C4-2B (cell line): ENCODE data around the gene DNM3.
"Not testable (repeated sequence)": the region's sequence is repeated elsewhere in the genome, so short reads cannot be mapped to it uniquely, and the experiment has no call there.

Source experiments
- H3K27ac ChIP-seq: fragments of 450-650 bp; 2 replicates; pipeline ENCODE4 v1.5.1; 2017
- CTCF ChIP-seq: fragments of 450-650 bp; conservative IDR thresholded peaks from 2 replicates; pipeline ENCODE4 v1.5.1; 2017; ENCODE audit warnings: mild to moderate bottlenecking
- ZFX ChIP-seq: fragments of 450-650 bp; IDR thresholded peaks from 2 replicates; pipeline ENCODE4 v1.6.1; 2017

The DNM3 gene

GRCh38 chr1:172041742-172042141 lies 200.4 kb downstream of the DNM3 start:
- no peak overlapping the region for H3K27ac ChIP-seq
- TF ChIP-seq ZFX (no peak), CTCF (peak; percentile 62)

GRCh38 chr1:172043900-172044299 lies 202.6 kb downstream of the DNM3 start:
- TF ChIP-seq ZFX (no peak), CTCF (no peak)

DNA sequence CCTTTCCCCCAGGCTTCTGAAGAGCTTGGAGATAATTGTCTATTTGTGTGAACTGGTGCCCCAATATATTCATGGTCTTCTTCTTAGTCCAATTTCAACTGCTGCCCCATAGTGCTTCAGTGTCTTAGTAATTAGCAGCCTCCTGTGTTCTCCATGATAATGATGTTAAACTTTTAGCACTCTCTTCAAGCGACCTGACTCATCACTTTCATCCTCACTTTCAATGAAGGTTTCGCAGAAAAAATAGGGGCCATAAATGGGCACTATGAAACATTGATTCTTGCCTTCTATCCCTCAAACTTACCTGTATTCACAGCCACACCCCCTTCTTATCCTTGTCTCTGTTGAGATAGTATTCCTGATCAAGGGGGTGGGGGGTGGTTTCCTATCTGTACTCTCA lies 210.6 kb downstream of the DNM3 start:
- H3K27ac ChIP-seq, result no peak overlapping the region
- TF ChIP-seq CTCF (no peak), ZFX (no peak)

More at GRCh38 chr1:172043900-172044299, 202.6 kb downstream of the DNM3 start:
- no peak overlapping the region for H3K27ac ChIP-seq

- TF ChIP-seq CTCF (no peak), ZFX (no peak)
Measured at GRCh38 chr1:172054172-172054571, 212.9 kb downstream of the DNM3 start.

DNA sequence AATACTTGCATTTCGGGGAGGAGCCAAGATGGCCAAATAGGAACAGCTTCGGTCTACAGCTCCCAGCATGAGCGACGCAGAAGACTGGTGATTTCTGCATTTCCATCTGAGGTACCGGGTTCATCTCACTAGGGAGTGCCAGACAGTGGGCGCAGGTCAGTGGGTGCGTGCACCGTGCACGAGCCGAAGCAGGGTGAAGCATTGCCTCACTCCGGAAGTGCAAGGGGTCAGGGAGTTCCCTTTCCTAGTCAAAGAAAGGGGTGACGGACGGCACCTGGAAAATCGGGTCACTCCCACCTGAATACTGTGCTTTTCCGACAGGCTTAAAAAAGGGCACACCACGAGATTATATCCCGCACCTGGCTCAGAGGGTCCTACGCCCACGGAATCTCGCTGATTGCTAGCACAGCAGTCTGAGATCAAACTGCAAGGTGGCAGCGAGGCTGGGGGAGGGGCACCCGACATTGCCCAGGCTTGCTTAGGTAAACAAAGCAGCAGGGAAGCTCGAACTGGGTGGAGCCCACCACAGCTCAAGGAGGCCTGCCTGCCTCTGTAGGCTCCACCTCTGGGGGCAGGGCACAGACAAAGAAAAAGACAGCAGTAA lies 214.6 kb downstream of the DNM3 start:
- not testable (repeated sequence) for H3K27ac ChIP-seq

More at GRCh38 chr1:172054172-172054571, 212.9 kb downstream of the DNM3 start:
- no peak overlapping the region for H3K27ac ChIP-seq

DNA sequence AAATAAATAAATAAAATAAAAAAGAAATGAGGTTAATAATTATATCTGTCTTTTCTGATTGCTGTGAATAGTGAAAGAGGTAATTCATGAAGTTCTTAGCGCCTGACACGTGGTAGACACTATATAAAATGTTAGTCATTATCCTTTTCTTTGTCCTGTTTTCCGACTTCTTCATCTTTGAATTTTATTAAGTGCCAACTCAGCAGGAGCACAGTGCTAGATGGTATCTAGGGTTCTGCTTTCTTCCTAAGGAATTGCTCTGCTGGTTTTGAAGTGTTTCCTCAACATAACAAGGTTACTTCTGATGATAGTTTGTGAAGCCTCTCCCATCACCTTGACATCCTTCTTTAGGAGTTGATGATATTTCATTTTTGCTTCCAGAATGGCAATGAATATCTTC lies 227.0 kb downstream of the DNM3 start:
- TF ChIP-seq ZFX, result no peak
- TF ChIP-seq CTCF, result no peak
- H3K27ac ChIP-seq, result no peak overlapping the region

DNA sequence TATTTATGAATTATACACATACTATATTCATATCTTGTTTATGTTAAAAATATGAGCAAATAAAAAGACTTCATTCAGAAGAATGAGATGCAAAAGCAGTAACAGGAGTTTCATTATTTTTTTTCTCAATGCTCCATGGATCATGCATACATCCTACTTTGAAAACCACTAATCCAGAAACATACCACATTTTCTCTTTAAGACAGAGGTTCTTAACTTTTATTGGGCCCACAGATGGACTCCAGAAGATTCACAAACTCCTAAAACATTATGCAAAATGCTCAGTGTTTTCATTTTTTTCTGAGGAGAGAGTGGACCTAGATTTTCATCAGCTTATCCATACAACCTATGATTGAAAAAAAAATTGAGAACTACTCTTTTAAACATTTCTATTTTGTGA lies 227.8 kb downstream of the DNM3 start:
- H3K27ac ChIP-seq, result no peak overlapping the region
- TF ChIP-seq ZFX (no peak), CTCF (no peak)

DNA sequence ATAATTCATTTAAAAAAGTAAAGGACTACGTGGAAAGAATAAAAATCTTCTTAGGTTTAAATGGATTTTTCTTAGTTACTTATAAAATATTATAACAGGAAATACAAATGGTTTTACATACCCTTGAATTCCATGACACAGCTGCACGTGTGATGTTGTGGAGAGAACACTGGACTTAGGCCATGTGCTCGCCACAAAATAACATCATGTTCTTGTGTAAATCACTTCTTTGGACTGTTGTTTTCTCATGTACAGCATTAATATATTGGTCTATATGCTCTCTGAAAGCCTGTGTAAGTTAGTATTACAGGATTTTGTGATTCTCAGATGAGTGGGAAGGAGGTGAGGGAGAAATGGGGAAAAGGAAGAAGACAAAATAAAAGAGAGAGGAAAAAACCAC lies 228.2 kb downstream of the DNM3 start:
- H3K27ac ChIP-seq, result no peak overlapping the region
- no peak for TF ChIP-seq ZFX
- TF ChIP-seq CTCF, result no peak
